NCI-H2029 treated with DMSO at 0.1 percent for 48 hours (cell line): Measurements from ENCODE around the gene AQP2.
"Not testable (repeated sequence)": the region's sequence is repeated elsewhere in the genome, so short reads cannot be mapped to it uniquely, and the experiment has no call there.

Experiments used
- DNase-seq: peaks from one replicate; lab custom pipeline; 2025; lab: John Stamatoyannopoulos, UW

Gene AQP2

DNA sequence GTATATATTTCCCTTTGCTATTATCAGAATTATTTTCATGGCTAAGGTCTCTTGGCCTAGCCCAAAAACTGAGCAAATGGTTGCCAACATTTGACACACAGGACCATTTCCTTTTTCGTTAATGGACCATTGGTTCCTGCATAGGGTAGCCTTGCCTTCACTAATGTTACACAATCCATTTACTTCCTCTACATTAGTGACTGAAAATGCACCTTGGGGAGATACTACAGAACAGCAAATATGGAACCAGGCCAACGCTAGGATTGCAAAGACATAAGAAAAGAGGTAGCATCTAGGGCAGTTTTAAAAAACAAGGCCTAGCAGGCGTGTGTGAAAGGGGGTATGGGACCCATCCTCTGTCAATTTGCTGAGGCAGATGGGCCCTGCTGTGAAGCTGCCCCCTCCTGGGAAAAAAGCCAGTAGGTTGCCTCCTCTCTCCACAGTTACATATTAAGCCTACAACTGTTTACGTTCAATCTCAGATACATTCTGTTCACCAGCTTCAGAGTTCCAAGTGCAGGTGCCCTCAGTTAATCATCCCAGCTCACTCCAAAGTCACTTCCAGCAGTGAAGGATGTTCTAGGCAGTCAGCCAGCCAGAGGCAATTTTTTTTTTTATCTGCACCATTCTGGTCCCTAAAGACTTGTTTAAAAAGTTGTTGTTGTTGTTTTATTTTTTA, 37.2 kb downstream of the AQP2 start:
- no peak for DNase-seq

DNA sequence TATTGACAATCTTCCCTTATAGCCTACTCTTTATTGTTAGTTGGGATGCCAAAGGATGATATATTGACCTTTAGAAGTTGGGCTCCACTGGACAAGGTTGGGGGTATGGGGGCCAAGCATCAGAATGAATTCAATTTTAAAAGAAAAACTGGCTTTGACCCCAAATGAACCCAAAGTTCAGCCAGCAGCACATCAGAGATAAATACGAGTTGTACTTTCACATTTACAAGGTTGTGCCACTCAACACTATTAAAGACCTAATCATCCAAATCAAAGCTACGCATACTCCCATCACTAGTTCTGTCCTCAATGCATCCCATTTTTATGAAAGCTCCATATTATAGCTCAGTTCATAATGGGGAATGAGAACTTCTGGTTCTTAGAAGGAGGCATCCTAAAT, 38.9 kb downstream of the AQP2 start:
- not testable (repeated sequence) for DNase-seq

DNA sequence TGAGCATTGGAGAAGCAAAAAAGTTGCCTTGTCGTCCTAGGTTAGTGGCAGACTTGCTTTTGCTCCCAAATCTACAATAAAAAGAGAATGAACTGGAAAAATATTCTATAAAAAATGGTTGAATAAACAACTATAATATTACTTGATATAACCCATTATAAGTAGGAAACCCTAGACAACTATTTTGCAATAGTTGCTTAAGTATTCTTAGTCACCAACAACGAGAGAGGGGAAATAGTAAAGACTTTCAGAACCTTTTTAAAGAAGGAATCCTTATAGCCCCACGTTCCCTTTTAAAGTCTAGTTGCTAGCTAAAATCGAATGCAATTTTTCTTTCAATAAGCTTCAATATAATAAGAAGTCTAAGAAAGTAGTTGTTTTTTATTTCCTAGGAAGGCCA, 39.7 kb downstream of the AQP2 start:
- DNase-seq = no peak

DNA sequence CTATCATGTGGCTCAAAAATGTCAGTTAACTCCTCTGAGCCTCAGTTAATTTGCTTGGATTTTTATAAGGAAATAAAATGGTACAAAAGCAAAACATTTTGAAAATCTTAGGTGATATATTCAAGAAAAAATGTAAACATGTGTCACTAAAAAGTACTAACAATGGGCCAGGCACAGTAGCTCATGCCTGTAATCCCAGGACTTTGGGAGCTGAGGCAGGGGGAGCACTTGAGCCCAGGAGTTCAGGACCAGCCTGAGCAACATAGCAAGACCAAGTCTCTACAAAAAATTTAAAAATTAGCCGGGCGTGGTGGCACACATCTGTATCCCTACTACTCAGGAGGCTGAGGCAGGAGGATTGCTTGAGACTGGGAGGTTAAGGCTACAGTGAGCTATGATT, 47.9 kb downstream of the AQP2 start:
- DNase-seq = no peak

DNA sequence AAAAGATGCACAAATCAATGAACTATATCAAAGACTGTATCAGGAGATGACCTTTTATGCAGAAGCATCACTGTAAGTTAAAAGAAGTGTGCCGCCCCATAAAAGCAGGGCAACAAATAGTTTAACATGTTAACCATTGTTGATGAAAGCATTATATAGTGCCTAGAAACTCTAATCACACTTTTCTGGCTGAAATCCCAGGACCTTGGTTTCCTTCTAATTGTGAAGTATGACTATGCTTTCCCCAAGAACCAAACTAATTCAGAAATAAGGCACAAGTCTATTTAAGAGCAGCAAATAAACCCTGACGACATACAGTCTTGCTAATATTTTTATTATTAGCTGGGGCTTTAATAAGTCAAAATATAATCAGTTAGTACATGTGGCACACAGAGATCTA, 53.1 kb downstream of the AQP2 start:
- no peak for DNase-seq

DNA sequence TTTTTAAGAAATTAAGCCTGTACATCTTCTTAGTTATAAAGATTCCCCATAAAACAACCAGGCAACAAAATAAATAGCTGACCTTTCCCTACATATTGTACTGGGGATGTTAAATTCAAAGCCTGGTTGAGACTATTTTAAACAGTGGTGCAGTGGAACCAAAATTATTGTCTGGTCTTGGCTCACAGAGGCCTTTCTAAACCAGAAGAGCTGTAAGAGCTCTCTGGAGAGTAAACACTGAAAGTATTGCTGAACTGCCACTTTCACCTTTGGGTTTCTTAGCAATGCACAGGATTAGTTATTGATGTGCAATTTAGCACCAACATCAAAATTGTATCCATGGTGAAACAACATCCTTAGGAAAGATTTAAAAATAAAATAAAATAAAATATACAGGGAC, 54.2 kb downstream of the AQP2 start:
- no peak for DNase-seq

DNA sequence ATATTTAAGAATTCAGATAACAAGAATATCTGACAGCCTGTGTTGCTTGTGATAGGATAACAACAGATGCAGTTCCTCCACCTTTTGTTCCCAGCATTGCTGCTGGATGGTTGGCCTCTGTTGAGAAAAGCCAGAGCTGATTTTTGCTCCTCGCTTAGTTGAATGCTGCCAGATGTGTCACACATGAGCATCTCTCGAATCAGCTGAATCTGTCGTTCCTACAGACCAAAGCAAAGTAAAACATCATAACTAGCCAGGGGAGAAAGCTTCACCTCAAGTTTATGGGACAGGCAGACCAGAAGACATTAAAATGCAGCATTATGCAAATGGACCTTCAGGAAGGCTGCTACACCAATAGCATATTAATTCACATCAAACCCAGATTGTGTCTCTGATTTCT, 54.6 kb downstream of the AQP2 start:
- DNase-seq = no peak

DNA sequence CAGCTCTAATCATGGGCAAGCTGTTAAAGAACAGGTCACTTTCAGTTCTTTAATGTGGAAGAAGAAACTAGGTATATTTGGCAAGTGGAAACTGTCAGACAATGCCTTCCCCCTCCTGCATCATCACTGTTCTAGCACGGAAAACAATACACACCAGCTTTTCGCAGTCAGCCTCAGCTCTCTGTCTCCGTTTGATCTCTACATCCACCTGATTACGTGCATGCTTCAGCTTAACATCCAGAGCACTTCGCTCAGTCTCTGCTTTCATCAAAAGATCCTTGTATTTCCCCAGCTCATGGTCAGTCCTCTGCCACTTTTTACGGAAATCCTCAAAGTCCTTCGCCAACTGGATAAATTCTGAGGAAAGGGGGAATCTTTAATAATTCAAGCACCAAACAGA, 55.7 kb downstream of the AQP2 start:
- no peak for DNase-seq

DNA sequence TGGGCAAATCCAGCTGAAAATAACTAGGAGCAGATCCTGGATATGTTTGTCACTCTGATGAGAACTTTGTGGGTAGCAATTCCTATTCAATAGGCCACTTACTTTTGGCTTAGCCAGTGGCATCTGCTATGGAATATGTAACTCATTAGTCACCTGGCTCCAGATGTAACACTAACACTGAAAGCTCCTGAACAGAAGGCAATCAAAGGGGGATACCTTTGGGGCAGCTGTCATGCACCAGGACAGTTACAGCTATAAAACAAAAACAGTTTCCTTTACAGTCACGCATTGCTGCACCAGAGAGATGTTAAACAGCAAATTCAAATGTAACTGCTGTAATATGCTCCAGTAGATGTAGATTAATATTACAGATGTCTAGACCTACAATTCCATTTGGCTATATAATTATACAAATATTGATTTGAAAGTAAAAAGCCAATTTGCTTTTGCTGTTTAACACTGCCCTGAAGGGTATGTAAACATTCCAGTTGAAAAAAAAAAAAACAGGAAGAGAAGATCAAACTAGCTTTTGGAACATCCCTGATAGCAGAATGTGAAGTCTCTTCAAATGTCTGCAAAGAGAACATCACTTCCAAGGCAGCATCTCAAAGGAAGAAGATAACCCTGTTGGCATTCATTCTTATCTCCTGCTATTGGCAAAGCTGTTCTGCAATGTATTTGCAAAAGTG, 56.4 kb downstream of the AQP2 start:
- no peak for DNase-seq
